ENCODE results near the gene SEMA6D. TPM values are rescaled to one million over a fixed set of nuclear protein-coding genes. Genes with fewer than 3 reads are reported as not detected.

SEMA6D gene
- total RNA-seq, 1 experiment from 2014 or later = 0.03 TPM

DNA sequence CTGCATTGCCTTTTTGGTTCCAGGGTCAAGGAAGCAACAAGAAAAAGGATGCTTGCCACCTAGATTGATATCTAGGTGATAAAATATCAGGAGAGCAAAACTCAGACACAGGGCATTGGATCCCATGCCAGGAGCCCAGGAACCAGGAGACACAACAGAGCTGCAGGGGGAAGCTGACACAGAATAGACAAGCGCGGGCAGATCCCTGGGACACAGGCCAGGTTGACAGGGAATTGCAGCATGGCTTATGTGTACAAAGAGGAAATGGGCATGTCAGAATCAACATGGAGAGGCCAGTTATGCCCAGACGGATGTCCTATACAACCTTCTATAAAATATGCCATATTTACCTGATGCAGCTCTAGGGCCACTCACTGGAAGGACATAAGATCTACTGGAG is 84.2 kb downstream of the SEMA6D start:
- ChIA-PET POLR2A (no interaction called here), CTCF (no interaction called here)
- Histone ChIP-seq H3K4me1 (ENCODE audit: control insufficient read depth, insufficient read depth, low read length) (no peaks in the 10 kb centered on the region), H3K27ac (ENCODE audit: low read length) (no peak overlapping the region), H3K27me3 (ENCODE audit: control insufficient read depth, insufficient read depth, low read length) (no peaks in the 10 kb centered on the region), H3K9me3 (ENCODE audit: control insufficient read depth, insufficient read depth, low read depth, low read length) (no peaks in the 10 kb centered on the region), H3K4me3 (ENCODE audit: low read depth in 2 of 2, low read length in 2 of 2) (no peak overlapping the region), H3K36me3 (ENCODE audit: control insufficient read depth, insufficient read depth, low read length) (no peaks in the 10 kb centered on the region)
- intact Hi-C loops (cut with micrococcal nuclease; ENCODE audit: unreplicated experiment) = no loop called here
- in situ Hi-C loops (cut with HindIII; ENCODE audit: low pct_unique_long_range_greater_than_20kb, low sequenced_read_pairs) = no loop called here
- ATAC-seq = no peak
- no peak for DNase-seq (ENCODE audit: low read depth, low spot score)
- BruUV-seq (replicated peaks) = no TSS peak
- TF ChIP-seq TCF7L2 (IDR thresholded peaks at IDR 0.05; ENCODE audit: low read depth, low read length) (no peak), POLR2AphosphoS5 (IDR thresholded peaks at IDR 0.05; ENCODE audit: low read depth, low read length) (no peak)
- TF ChIP-seq, protein P1, sequence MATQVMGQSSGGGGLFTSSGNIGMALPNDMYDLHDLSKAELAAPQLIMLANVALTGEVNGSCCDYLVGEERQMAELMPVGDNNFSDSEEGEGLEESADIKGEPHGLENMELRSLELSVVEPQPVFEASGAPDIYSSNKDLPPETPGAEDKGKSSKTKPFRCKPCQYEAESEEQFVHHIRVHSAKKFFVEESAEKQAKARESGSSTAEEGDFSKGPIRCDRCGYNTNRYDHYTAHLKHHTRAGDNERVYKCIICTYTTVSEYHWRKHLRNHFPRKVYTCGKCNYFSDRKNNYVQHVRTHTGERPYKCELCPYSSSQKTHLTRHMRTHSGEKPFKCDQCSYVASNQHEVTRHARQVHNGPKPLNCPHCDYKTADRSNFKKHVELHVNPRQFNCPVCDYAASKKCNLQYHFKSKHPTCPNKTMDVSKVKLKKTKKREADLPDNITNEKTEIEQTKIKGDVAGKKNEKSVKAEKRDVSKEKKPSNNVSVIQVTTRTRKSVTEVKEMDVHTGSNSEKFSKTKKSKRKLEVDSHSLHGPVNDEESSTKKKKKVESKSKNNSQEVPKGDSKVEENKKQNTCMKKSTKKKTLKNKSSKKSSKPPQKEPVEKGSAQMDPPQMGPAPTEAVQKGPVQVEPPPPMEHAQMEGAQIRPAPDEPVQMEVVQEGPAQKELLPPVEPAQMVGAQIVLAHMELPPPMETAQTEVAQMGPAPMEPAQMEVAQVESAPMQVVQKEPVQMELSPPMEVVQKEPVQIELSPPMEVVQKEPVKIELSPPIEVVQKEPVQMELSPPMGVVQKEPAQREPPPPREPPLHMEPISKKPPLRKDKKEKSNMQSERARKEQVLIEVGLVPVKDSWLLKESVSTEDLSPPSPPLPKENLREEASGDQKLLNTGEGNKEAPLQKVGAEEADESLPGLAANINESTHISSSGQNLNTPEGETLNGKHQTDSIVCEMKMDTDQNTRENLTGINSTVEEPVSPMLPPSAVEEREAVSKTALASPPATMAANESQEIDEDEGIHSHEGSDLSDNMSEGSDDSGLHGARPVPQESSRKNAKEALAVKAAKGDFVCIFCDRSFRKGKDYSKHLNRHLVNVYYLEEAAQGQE (IDR thresholded peaks at IDR 0.05; ENCODE audit: insufficient read depth in 1 of 2, low read depth in 2 of 2, low read length in 1 of 2) = no peak
- TF ChIP-seq, protein P2, sequence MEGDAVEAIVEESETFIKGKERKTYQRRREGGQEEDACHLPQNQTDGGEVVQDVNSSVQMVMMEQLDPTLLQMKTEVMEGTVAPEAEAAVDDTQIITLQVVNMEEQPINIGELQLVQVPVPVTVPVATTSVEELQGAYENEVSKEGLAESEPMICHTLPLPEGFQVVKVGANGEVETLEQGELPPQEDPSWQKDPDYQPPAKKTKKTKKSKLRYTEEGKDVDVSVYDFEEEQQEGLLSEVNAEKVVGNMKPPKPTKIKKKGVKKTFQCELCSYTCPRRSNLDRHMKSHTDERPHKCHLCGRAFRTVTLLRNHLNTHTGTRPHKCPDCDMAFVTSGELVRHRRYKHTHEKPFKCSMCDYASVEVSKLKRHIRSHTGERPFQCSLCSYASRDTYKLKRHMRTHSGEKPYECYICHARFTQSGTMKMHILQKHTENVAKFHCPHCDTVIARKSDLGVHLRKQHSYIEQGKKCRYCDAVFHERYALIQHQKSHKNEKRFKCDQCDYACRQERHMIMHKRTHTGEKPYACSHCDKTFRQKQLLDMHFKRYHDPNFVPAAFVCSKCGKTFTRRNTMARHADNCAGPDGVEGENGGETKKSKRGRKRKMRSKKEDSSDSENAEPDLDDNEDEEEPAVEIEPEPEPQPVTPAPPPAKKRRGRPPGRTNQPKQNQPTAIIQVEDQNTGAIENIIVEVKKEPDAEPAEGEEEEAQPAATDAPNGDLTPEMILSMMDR (IDR thresholded peaks at IDR 0.05) = no peak

DNA sequence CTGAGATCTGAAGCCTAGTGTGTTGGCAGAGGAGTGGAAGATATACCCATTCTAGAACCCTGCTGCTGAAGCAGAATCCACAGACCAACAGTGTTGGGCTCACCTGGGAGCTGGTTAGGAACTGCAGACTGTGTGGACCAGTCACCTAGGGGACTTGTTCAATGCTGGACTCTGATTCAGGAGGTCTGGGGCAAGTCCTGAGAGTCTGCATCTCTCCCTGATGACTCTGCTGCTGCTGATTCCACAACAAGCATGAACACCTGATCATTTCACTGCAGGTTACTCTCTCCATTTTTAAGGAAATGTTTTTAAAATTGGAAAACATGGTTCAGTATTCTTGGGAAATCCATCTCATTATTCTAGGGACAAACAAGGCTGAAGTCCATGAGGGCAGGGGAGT is 84.9 kb downstream of the SEMA6D start:
- no peak for DNase-seq (ENCODE audit: low read depth, low spot score)
- in situ Hi-C loops (cut with HindIII; ENCODE audit: low pct_unique_long_range_greater_than_20kb, low sequenced_read_pairs) (no loop called here), intact Hi-C loops (cut with micrococcal nuclease; ENCODE audit: unreplicated experiment) (no loop called here)
- no TSS peak for BruUV-seq (replicated peaks)
- H3K9me3 ChIP-seq (ENCODE audit: control insufficient read depth, insufficient read depth, low read depth, low read length) = no peaks in the 10 kb centered on the region
- no peaks in the 10 kb centered on the region for H3K27me3 ChIP-seq (ENCODE audit: control insufficient read depth, insufficient read depth, low read length)
- no peaks in the 10 kb centered on the region for H3K4me1 ChIP-seq (ENCODE audit: control insufficient read depth, insufficient read depth, low read length)
- ChIA-PET POLR2A (no interaction called here), CTCF (no interaction called here)
- ATAC-seq = no peak
- H3K27ac ChIP-seq (ENCODE audit: low read length) = no peak overlapping the region
- H3K4me3 ChIP-seq (ENCODE audit: low read depth in 2 of 2, low read length in 2 of 2) = no peak overlapping the region
- no peaks in the 10 kb centered on the region for H3K36me3 ChIP-seq (ENCODE audit: control insufficient read depth, insufficient read depth, low read length)
- TF ChIP-seq TCF7L2 (IDR thresholded peaks at IDR 0.05; ENCODE audit: low read depth, low read length) = no peak

DNA sequence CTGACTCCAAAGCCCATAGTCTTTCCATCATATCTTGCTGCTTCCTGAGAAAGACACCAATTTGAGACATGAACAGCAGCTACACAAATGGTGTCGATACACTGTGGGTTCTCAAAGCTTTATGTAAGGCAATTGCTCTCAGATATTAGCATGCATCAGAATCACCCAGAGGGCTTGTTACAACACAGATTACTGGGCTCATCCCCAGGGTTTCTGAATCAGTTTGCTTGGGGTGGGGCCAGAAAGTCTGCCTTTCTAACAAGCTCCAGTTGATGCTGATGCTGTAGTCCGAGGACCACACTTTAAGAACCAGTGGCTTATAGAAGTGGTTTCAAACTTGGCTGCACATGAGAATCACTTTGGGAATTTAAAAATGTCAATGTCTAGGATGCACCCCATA is 86.5 kb downstream of the SEMA6D start:
- TF ChIP-seq TCF7L2 (IDR thresholded peaks at IDR 0.05; ENCODE audit: low read depth, low read length) = no peak
- TF ChIP-seq, protein P1 (IDR thresholded peaks at IDR 0.05; ENCODE audit: insufficient read depth in 1 of 2, low read depth in 2 of 2, low read length in 1 of 2) = no peak
- TF ChIP-seq, protein P2 (IDR thresholded peaks at IDR 0.05) = no peak
- TF ChIP-seq POLR2AphosphoS5 (IDR thresholded peaks at IDR 0.05; ENCODE audit: low read depth, low read length) = no peak
- no peak for TF ChIP-seq SIN3A (IDR thresholded peaks at IDR 0.05; ENCODE audit: borderline replicate concordance, insufficient read depth, low read depth, low read length)
- Histone ChIP-seq H3K27ac (ENCODE audit: low read length) (no peak overlapping the region), H3K9me3 (ENCODE audit: control insufficient read depth, insufficient read depth, low read depth, low read length) (no peaks in the 10 kb centered on the region), H3K27me3 (ENCODE audit: control insufficient read depth, insufficient read depth, low read length) (no peaks in the 10 kb centered on the region), H3K4me1 (ENCODE audit: control insufficient read depth, insufficient read depth, low read length) (no peaks in the 10 kb centered on the region), H3K4me3 (ENCODE audit: low read depth in 2 of 2, low read length in 2 of 2) (no peak overlapping the region), H3K36me3 (ENCODE audit: control insufficient read depth, insufficient read depth, low read length) (no peaks in the 10 kb centered on the region)
- in situ Hi-C loops (cut with HindIII; ENCODE audit: low pct_unique_long_range_greater_than_20kb, low sequenced_read_pairs) = no loop called here
- ATAC-seq = no peak
- intact Hi-C loops (cut with micrococcal nuclease; ENCODE audit: unreplicated experiment) = no loop called here
- CTCF ChIA-PET = no interaction called here
- no TSS peak for BruUV-seq (replicated peaks)
- POLR2A ChIA-PET = no interaction called here
- DNase-seq (ENCODE audit: low read depth, low spot score) = no peak

Data from Panc1 (cell line).